Osteoblast (primary cell): ENCODE data around the gene ZNF143. TPM values are rescaled to one million over a fixed set of nuclear protein-coding genes. Genes with fewer than 3 reads are reported as not detected.

Experiments used
- DNase-seq: peaks from one replicate; pipeline ENCODE4 v3.0.0; 2011; ENCODE audit warnings: low spot score, mixed read lengths; ENCODE audit not compliant: insufficient read length; ENCODE audit errors: missing footprints
- H2AFZ ChIP-seq: 2 replicates; pipeline ENCODE4 v1.6.0; 2011; ENCODE audit warnings: mild to moderate bottlenecking, low read length
- H3K27ac ChIP-seq: 2 replicates; pipeline ENCODE4 v1.5.1; 2011; ENCODE audit warnings: mild to moderate bottlenecking, low read depth, low read length, moderate library complexity
- H3K27me3 ChIP-seq: 2 replicates; pipeline ENCODE4 v1.6.0; 2012; ENCODE audit warnings: mild to moderate bottlenecking, control low read depth, inconsistent platforms, low read length, moderate library complexity; ENCODE audit not compliant: insufficient read depth
- H3K36me3 ChIP-seq: 2 replicates; pipeline ENCODE4 v1.5.1; 2011; ENCODE audit warnings: mild to moderate bottlenecking, low read length, control low read depth, moderate library complexity; ENCODE audit not compliant: insufficient read depth
- H3K4me1 ChIP-seq: 2 replicates; pipeline ENCODE4 v1.5.1; 2011; ENCODE audit warnings: mild to moderate bottlenecking, low read length, control low read depth, moderate library complexity; ENCODE audit not compliant: insufficient read depth
- H3K4me2 ChIP-seq: 2 replicates; pipeline ENCODE4 v1.6.0; 2011; ENCODE audit warnings: mild to moderate bottlenecking, low read length; ENCODE audit not compliant: insufficient read depth
- H3K4me3 ChIP-seq: fragments of 200-600 bp; sonication (generic); 3 replicates; pipeline ENCODE4 v1.5.1; 2012; ENCODE audit warnings: mild to moderate bottlenecking, low read length, inconsistent platforms; ENCODE audit not compliant: insufficient read depth
- H3K79me2 ChIP-seq: 2 replicates; pipeline ENCODE4 v1.6.0; 2012; ENCODE audit warnings: mild to moderate bottlenecking, low read length, control low read depth, inconsistent platforms; ENCODE audit not compliant: insufficient read depth
- H3K9me3 ChIP-seq: 2 replicates; pipeline ENCODE4 v1.5.1; 2011; ENCODE audit warnings: low read depth, low read length, control low read depth
- H4K20me1 ChIP-seq: 2 replicates; pipeline ENCODE4 v1.6.0; 2012; ENCODE audit warnings: mild to moderate bottlenecking, low read length, control low read depth; ENCODE audit not compliant: insufficient read depth
- total RNA-seq: library from RNA; depleted of rRNA; stranded (reverse); fragments of >200 nt; gene quantifications from 2 replicates; pipeline ENCODE4 v1.2.3, GENCODE V29; 2012
- TF ChIP-seq, protein P1 (sequence below): IDR thresholded peaks from 2 replicates; pipeline ENCODE4 v1.5.1; 2011; ENCODE audit warnings: mild to moderate bottlenecking, low read depth, low read length, moderate library complexity; ENCODE audit errors: extremely low read depth

ZNF143 gene
- total RNA-seq, 1 donor: 26.4 TPM

DNA sequence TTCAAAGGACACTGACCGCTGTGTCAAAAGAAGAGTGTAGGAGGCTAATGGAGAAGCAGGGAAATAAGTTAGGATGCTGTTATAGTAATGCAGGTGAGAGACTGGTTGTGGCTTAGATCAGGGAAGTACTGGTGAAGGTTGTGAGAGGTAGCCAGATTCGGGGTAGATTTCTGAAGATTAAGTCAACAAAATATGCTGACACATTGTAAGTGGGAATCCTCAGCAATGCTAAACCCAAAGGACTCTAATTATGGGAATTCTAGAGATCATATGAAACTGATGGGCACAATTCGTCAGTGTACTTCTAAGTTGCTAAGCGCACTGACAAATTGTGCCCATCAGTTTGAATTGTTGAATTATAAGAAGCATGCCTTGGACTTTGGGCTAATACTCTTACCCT is 10.0 kb downstream of the ZNF143 start:
- no peak for DNase-seq

DNA sequence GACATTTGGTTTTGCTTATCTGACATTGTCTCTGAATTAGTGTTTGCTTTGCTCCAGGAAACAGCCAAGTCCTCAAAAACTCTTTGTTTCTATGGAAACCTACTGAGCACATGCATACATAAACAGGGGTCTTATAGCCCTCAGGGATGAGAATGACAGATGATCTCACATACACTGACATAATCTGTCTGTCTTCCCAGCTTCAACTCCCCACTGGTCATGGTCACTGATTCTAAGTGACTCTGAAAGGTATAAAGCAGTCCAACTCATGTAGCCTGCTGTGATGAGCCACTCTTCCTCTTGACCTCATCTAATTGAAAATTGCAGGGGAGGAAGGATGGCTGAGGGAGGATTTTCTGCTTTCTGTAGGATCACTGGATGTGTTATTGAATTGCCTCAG is 12.6 kb downstream of the ZNF143 start:
- Histone ChIP-seq H3K27ac (no peak overlapping the region), H3K4me2 (no peak overlapping the region), H3K4me3 (no peak overlapping the region), H3K9me3 (no peaks in the 10 kb centered on the region), H3K27me3 (no peaks in the 10 kb centered on the region), H4K20me1 (no peaks in the 10 kb centered on the region), H2AFZ (no peak overlapping the region), H3K79me2 (peaks cover 24% of the 10 kb centered on the region), H3K4me1 (no peaks in the 10 kb centered on the region), H3K36me3 (peaks cover 30% of the 10 kb centered on the region)
- TF ChIP-seq, protein P1, sequence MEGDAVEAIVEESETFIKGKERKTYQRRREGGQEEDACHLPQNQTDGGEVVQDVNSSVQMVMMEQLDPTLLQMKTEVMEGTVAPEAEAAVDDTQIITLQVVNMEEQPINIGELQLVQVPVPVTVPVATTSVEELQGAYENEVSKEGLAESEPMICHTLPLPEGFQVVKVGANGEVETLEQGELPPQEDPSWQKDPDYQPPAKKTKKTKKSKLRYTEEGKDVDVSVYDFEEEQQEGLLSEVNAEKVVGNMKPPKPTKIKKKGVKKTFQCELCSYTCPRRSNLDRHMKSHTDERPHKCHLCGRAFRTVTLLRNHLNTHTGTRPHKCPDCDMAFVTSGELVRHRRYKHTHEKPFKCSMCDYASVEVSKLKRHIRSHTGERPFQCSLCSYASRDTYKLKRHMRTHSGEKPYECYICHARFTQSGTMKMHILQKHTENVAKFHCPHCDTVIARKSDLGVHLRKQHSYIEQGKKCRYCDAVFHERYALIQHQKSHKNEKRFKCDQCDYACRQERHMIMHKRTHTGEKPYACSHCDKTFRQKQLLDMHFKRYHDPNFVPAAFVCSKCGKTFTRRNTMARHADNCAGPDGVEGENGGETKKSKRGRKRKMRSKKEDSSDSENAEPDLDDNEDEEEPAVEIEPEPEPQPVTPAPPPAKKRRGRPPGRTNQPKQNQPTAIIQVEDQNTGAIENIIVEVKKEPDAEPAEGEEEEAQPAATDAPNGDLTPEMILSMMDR: no peak
- DNase-seq: no peak

More for the DNA sequence above, 10.0 kb downstream of the ZNF143 start:
- Histone ChIP-seq H2AFZ (no peak overlapping the region), H3K4me1 (no peaks in the 10 kb centered on the region), H4K20me1 (peaks cover 4% of the 10 kb centered on the region), H3K36me3 (peaks cover 25% of the 10 kb centered on the region), H3K27ac (no peak overlapping the region), H3K9me3 (no peaks in the 10 kb centered on the region), H3K4me2 (no peak overlapping the region), H3K27me3 (no peaks in the 10 kb centered on the region), H3K79me2 (peaks cover 46% of the 10 kb centered on the region), H3K4me3 (no peak overlapping the region)
- TF ChIP-seq, protein P1: no peak

GRCh38 chr11:9479899-9480298 is 19.1 kb downstream of the ZNF143 start:
- Histone ChIP-seq H3K27me3 (no peaks in the 10 kb centered on the region), H4K20me1 (no peaks in the 10 kb centered on the region)
- TF ChIP-seq, protein P1: no peak

DNA sequence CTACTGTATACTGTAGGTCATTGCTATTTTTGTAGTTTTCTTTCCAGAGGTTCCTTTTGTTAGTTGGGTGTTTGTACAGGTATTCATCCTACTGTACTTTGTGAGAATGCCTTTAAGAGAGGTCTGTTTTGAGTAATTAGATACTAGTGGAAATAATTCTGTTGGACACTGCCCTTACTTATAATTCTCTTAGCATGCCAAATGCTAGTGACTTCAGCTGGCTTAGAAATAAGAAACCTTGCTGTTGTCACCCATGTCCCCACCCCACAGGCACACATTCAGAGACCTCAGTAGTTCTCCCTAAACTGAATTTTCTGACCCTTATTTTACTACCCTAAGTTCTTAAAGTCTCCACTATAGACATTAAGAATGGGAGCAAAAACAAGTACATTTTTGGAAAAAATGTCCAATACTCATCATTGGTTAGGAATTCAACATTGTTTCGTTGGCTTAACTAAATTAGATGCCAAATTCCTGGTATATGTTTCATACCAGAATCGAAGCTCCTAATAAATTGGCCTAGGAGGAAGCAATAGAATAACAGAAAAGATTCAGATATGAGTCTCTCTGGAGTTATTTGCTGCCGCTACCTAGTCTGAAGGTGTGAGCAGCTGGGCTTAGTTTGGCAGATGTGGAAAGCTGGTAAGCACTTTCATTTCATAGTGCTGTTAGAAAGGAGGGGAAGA is 28.4 kb downstream of the ZNF143 start:
- Histone ChIP-seq H3K4me1 (peaks cover 25% of the 10 kb centered on the region), H3K9me3 (no peaks in the 10 kb centered on the region), H3K27ac (peak overlapping the region; percentile 74), H4K20me1 (no peaks in the 10 kb centered on the region), H3K4me2 (peak overlapping the region; percentile 63), H3K27me3 (no peaks in the 10 kb centered on the region), H2AFZ (peak overlapping the region; percentile 20), H3K79me2 (no peaks in the 10 kb centered on the region), H3K36me3 (peaks cover 26% of the 10 kb centered on the region), H3K4me3 (peak overlapping the region; percentile 47)
- DNase-seq: peak; percentile 81
- TF ChIP-seq, protein P1: no peak

More at GRCh38 chr11:9479899-9480298, 19.1 kb downstream of the ZNF143 start:
- Histone ChIP-seq H2AFZ (no peak overlapping the region), H3K79me2 (no peaks in the 10 kb centered on the region), H3K4me1 (no peaks in the 10 kb centered on the region), H3K4me3 (no peak overlapping the region), H3K4me2 (no peak overlapping the region), H3K36me3 (peaks cover 37% of the 10 kb centered on the region), H3K27ac (no peak overlapping the region), H3K9me3 (no peaks in the 10 kb centered on the region)
- DNase-seq: no peak
